SKM-1 (cell line): ENCODE results near the gene OAF.

Source experiments
- DNase-seq: peaks from one replicate; lab custom pipeline; 2025; ENCODE audit not compliant: unreplicated experiment; lab: John Stamatoyannopoulos, UW

Gene OAF

DNA sequence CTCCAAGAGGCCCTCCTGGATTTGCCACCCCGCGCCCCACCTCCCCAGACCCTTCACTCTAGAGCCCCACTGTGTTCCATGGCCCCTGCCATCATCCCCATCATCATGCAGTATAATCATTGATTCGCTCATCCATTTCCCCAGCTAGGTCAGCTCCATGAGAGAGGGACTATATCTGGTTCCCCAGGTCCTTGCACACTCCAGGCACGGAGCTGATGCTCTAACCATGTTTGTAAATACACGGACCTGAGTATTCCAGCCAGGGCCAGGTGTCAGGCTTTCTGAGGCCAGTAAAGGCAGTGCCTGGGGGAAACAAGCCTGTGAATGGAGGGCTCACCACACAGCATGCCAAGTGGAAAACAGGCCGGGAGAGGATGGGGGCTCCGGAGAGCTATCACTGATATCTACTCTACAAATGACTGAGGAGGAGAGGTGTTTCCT lies 27.1 kb upstream of the OAF start:
- DNase-seq = no peak

DNA sequence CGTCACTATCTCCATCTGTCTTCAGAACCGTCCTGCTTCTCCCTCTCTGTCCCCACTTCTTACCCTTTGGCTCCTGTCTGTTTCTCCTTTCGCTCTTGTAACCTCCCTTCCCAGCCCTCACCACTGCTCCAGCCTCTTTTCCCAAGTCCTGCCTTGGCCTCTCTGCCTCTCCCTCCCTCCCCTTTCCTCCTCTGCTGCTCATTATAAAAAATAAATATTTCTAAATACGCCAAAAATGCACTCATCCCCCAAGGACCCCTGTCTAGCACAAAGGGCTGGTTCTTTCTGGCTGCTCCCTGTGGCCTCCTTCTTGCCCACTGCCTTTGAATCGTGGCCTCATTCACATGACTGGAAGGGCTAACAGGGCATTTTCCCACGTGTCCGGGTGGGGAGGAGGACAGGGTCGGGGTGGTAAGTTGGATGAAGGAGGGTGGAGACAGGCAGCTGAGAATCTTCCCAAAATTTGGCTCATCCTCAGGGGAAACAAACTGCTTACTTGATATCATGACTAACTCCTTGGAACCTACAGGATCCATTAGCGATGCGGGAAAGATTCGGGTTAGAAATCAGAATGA lies 26.4 kb upstream of the OAF start:
- no peak for DNase-seq

DNA sequence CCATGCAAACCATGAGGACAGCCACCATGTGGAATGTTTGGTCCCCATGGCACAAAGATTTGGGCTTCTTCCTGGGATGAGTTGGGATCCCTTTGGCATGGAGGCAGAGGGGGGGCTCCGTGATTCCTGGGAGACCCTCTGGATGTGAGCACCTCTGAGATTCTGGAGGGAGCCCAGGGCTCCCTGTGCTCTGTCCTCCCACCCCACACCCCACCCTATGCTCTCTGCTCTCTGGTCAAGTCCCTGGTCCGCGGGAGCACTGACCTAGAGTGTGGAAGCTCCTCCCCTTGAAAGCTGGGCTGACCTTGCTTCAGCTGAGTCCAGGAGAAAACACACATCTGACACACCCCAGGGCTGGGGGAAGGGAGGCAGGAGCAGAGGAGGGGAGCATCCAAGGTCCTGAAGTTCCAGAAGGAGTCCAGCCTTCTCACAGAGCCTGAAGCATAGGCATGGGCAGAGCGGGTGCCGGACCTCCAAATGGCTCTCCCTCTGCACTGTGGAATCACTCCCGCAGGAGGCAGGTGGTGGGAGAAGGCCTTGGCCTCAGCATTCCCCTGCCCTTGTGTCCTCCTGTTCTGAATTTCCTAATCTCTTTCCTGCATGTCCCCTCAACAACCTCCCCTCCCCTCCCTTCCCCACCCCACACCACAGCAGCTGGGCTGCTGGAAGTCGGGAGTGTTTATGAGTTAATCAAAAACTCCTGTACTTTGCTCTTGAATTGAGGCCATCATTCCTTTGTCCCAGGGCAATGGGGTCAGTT lies 25.7 kb upstream of the OAF start:
- no peak for DNase-seq

DNA sequence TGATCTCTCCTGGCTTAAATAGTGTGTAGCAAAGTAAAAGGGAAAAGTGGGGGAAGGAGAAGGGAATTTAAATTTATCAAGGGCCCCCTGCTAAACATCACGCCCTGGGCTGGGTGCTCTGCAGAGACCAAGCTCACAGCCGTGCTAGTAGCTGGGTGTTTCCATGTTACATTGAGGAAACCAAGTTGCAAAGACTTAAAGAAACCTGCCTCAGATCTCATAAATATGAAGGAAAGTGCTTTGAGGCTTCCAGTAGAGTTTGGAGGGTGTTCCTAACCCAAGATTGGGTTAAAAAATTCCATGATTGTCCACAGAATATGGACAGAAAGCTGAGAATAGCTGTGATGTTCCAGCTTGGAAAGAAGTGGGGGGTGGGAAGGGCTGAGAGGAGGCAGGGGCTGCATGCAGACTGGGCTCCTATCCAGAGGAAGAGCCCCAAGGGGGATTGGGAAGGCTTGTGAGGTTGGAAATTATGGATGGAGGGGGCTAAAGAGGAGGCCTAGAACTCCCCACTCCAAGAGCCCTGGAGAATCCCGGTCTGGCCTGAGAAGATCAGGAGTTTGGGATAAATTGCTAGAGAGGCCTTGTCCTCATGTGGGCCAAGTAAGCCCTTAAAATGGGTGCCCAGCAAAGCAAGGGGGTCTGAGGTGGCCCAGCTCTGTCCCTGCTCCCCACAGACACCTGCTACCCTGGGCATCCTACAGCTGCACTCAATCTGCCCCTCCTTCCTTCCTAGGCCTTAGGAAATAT lies 25.0 kb upstream of the OAF start:
- no peak for DNase-seq

DNA sequence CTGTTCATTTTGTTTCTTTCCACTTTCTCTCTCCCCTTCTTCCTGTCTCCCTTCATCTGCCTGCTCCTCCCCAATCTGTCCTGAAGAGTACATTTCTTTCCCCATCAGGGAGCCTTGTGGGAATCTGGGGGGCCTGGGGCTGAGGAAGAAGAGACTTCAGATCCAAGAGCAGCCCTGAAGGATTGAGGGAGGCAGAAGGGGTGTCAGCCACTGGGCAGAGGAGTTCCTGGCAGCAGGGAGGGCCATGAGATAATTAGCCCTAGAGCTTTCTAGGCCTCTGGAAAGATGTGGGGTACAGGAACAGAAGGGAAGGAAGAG lies 24.4 kb upstream of the OAF start:
- no peak for DNase-seq

DNA sequence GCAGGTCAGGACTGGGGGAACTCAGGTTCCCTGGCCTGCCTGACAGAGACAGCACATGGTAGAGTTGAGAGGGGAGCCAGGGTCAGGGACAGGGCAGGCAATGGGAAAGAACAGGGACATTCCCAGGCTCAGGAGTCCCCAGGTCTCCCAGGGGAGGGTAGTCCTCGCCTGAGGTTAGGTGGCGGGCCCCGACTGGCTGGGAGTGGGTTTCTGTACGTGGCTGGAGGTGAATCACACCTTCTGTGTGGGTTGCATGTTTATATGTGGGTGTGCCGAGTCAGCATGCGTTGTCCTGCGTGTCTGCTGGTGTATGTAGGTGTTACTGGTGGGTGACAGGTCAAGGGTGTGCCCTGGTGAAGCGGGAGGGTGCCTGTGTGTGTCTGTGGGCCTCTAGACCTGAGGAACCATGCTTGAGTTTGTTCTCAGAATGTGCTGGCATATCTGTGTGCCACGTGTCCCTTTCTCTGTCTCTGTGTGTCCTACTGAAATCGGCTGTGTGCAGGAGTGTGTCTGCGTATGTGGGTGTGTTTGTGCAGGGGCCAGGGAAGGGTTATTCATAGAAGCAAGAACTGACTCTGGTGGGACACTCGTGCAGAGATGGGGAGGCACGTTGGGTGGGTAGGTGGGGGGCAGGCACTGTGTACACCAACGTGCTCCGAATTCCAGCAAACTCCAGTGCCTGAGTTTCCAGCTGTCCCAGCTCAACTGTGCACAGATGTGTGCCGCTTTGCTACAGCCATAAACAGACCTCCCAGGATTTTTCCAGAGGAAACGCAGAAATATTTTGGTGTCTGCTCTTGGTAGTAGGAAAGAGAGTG lies 23.8 kb upstream of the OAF start:
- DNase-seq = no peak

DNA sequence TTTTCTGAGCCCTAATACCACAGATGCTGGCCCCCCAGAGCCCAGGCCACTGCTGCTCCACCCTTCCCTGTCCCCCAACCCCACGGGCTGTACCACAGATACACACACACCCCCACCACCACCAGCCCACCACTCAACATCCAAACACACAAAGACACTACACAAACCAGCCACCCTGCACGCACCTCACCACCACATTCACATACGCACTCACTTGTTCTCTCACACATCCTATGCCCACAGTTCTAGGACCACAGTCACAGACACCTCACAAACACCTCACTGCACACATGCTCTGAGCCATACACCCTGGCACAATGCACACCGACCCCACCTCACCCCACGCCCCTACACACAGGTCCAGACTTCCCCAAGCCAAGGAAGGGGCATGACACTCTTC lies 22.5 kb upstream of the OAF start:
- DNase-seq = no peak

DNA sequence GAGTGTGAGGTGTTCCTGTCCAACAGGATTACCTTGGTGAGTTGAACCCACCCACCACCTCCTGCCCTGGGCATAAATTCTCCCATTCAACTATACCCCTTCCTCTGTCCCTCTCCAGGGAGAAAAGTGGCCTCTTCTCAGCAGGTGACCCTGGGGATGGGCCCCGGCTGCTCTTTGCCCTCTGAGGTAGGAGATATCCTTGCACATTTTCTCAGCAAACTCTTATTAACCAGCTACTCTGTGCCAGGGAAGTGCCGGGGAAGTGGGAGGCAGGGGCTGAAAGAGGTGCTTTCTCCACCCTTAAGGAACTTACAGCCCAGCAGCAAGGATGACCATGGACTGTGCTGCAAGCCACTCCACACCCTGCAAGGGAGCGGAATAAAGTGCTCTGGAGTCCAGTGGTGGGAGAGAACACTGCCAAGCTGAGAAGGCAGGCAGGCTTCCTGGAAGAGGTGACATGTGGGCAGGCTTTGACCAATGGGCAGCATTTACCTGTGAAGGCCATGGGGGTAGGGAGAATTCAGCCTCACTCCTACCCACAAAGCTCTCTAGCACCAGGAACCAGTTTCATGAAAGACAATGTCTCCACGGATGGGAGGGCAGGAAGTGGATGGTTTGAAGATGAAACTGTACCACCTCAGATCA lies 21.9 kb upstream of the OAF start:
- no peak for DNase-seq

DNA sequence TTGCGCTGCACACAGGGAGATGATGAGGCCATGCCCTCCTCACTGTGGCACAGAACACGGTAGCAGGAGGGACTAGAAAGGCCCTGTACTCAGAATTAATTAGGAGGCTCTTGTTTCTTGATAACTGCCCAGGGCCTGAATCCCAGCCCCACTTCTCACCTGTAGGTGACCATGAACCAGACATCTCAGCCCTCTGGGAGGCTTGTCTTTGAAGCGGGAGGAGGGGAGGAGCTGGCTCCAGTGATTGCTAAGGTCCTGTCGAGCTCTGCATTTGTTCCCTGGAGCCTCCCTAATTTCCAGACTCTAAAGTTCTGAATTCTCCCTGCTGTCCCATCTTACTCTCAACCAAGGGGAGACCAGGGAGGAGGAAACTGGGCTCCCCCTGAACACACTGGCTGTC lies 19.8 kb upstream of the OAF start:
- no peak for DNase-seq

DNA sequence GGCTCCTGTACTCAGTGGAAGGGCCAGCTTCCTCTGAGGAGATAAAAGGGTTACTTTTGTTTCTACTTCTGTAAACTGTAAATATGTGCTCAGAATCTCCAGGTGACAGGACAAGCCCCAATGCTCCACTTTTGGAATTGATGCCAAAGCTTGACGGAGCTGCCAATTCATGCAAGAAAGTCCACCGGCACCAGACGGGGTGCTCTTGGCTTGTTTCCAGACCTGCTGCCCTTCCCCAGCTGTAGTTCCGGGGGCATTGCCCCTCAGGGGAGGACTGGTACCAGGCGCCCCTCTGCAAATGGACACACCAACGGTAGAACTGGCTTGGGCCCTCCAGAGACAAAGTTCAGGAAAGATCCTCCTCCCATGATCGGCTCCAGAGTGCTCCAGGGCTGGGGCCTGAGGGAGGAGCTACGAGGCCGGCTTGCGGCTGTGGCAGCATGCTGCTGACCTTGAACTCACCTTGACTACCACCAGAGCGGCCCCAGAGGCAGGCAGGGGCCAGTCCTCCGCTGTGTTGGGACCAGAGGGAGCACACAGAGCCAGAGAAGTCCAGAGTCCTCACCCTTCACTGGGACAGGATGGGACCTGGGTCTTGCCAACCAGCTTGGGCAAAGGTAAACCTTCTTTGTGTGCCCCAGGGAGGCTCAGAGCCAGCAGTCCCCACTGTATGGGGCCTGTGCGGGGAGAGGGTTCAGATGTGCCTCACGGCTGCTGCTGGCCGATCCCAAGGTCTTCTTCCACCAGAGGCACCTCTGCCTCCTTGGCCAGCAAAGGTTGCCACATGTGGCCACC lies 17.8 kb upstream of the OAF start:
- DNase-seq = no peak

DNA sequence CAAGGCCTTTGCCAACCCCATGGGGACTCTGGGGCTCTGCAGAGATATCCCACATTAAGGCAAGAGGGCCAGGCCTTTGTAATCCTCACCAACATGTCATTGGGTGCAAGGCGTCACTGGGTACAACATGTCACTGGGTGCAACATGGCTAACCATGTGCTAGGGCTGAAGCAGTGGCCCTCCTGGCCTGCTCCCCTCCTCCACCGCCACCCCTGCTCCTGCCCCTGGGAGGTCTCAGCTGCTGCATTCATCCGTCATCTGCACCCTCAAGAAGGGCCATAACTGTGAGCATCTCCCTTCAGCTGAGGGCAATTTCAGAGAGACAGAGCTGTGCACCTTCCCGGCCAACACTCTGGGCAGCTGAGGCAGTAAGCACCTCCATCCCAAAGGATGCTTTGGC lies 16.7 kb upstream of the OAF start:
- DNase-seq = no peak

DNA sequence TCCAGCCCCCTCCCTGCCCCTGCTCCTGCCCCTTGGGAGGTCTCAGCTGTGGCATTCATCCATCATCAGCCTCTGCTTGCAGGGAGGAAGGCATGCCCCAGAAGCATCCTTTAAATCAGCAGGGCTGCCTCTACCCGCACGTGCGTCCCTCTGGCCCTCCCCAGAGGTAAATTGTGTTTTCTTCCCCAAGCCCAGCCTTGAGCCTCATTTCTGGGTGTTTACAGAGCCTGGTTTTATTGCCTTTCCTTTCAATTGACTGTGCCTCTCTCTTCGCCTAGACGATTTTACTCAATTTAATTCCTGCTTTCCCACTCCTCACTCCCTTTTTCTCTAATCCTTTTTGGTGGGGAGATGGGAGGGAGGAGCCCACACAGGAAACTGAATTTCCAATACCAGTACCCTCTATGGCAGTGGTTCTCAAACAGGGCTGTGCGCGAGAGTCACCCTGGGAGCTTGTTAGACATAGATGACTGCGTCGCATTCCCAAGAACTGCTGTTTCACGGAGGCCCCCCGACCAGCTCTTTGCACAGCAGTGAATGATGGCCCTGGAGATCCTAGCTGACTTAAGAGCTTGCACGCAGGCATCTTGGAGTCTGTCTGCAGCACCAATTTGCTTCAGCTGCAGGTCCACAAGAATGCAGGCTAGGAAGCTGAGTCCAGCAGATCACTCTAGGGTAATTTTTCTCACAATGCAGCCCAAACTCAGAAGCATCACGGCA lies 15.1 kb upstream of the OAF start:
- no peak for DNase-seq

DNA sequence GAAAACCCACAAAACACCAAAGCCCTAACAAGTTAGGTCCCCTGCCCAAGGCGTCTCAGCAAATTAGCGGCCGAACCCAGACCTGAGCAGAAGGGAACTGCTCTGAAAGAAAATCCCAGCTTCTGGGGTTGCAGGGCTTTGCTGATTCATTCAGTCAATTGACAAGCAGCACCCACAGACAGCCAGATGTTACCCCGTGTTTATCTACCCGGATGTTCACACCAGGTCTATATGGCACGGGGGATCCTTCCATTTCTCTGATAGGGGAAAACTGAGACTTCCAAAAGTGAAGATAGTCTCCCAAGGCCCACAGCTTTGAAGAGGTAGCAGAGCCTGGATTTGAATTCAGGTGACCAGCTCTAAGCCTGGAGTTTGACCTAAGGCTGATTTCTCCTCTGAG lies 14.0 kb upstream of the OAF start:
- no peak for DNase-seq

DNA sequence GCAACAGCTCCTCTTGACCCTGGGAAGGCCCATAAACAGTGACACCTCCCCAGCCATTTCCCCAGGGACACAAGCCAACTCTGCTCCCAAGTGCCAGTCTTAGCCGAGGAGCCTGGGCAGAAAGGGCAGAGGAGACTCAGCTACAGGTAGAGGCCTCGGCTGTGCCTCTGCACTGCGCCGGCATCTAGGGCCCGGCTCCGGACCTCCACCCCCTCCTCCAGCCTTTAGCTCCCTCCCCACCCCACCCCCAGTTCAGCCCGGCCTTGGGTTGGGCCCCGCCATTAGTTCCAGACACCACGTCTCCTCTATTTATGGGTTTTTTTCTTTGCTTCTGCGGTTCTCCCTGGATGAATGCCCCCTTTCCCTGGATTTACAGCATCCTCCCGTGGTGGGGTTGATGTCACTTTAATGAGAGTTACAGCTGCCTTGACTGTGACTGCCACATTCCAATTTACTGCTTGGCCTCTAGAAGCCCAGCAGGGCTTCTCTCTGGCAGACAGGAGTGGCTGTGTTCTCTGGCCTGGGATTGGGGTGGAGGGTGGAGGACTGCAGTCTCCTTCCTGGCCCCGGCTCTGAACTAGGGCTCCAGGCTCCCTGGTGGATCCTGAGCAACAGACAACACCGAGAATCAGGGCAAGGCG lies 13.5 kb upstream of the OAF start:
- DNase-seq = no peak

DNA sequence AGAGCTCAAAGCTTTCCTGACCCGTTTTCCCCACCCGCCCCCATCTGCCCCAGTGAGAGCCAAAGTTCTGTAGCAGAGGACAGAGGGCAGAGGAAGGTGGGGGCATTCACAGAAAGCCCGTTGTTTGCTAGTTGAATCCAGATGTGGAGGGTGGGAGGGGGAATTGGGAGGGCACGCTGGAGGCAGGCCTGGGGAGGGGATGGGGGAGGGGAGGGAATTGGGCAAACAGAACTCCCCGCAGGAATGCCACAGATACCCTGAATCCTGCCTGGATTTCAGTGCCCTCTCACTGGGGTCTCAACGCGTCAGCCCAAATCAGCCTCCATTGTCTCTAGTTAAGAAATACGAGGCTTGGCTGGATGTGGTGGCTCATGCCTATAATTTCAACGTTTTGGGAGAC lies 12.9 kb upstream of the OAF start:
- DNase-seq = no peak

DNA sequence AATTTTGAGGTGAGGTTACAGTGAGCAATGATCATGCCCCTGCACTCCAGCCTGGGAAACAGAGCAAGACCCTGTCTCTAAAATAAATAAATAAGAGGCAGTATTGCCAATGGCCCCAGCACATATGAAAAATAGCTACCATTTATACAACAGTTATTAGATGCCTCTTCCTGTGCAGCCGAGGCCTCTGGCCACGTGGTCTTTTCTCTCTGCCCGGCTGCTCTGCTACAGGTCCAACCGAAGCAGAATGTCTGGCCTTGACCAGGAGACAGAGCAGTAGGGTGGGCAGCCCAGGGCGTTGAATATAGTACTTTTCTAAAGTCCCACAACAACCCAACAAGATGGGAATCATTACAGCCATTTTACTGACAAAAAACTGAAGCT lies 12.4 kb upstream of the OAF start:
- DNase-seq = no peak

DNA sequence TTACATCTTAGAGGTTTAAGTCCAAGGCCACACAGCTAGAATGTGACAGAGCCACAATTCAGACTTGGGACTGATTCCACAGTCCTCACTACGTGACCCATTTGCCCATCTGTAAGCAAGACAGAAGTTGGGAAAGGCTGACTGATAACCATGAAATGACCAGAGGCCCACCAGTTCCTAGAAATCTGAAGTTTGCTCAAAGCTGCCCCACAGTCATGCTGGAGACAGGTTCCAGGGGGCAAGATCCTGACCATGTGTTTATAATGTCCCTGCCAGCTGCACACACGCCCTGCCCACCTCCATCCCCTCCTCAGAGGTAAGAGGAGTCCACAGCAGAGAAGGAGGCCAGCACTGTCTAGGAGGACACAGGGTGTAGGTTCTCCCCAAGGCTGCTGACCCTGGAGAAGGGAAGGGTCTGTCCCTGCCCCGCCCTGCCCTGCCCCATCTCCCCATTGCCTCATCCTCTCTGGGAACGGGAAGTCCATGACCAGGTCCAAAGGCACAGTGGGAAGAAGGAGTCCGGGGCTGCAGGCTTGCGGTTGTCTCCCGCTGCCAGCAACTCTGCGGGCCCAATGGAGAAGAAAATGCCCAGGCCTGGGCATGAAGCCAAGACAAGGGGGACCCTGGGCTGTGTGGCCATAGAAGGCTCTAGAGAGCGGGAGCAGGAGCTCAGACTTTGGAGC lies 11.9 kb upstream of the OAF start:
- no peak for DNase-seq

DNA sequence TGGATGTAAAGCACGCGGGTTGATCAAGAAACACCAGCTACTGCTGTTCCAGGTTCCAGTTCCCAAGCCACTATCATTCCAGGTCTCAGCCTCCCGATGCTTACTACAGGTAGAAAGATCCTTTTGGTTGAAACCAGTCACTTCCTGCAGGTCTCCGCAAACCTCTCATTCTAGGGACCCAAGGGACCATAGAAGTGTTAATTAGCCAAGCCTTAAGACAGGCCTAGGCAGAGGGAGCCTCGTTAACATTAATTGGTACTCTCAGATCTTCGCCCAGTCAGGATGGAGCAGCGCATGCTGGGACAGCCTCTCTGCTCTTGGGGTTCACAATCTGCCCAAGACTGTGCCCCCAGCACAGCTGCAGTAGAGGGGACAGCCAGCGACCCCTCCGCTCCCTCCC lies 11.2 kb upstream of the OAF start:
- DNase-seq = no peak

DNA sequence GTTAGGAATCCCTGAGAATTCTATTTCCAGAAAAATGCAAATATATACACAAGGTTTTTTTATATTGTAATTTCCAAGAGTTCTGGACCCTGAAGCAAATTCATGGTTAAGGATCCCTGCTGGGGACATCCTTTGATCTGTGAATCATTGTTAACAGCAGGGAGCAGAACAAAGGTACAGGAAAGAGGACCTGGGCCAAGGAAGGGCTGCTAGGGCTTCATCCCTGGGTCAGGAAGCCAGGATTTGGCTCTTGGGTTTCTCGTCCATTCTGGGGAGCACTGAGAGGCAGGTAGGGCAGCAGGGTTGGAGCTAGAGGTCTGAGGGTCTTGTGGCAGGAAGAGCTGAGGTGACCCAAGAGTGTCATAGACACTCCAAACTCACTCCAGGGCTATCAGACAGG lies 10.2 kb upstream of the OAF start:
- DNase-seq = no peak
